NOMO-1 (cell line): Measurements from ENCODE around the gene PPP4R3A.
A peak's percentile ranks its signal among the peaks of the same experiment; 100 is the strongest.
"Not testable (repeated sequence)": the region's sequence is repeated elsewhere in the genome, so short reads cannot be mapped to it uniquely, and the experiment has no call there.

Experiments used
- DNase-seq, 2 experiments: peaks; one replicate each; lab custom pipeline; 2025; ENCODE audit not compliant: unreplicated experiment in 2 of 2; lab: John Stamatoyannopoulos, UW

PPP4R3A gene

DNA sequence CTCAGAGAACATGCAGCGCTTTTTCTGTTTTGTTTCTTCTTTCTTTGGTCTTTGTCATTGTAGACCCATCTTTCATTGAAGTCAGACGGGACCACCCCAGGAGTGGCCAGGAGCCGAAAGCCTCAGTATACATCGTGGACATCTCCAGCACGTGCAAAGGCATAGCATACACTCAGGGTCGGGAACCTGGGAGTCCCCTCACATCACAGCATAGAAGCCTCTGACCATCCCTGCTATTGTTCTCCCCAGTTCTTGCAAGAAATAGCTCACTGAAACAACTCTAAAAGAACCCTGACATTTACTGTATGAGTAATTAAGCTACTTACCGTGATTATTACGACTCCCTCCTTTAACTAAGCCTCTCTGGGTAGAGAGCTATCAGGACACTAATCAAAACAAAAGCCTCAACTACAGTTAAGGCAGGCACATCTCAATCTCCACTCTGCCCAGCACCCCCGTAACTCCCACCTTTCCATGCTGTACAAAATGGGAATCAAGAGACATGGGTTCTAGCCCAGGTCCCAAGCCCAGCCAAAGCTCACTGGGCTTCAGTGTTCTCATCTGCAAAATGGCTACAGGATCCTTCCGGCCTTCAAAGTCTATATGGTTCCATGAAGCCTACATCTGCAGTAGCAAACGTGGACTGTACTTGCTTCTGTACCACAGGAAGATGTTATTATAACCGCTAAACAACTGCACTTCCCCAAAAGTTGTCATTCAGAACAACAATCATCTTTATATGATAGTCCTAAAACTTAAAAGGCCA, 99.2 kb downstream of the PPP4R3A start:
- DNase-seq, result peak in 1 of 2 experiments; percentile 53

GRCh38 chr14:91409928-91410718, 100.0 kb downstream of the PPP4R3A start:
- no peak for DNase-seq

DNA sequence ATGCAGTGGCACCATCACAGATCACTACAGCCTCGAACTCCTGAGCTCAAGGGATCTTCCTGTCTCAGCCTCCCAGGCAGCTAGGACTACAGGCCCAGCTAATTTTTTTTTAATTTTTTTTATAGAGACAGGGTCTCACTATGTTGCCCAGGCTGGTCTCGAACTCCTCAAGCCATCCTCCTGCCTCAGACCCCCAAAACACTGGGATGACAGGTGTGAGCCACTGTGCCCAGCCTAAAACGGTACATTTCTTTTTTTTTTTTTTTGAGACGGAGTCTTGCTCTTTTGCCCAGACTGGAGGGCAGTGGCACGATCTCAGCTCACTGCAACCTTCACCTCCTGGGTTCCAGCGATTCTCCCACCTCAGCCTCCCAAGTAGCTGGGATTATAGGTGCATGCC, 100.9 kb downstream of the PPP4R3A start:
- DNase-seq, result not testable (repeated sequence)
